Measurements from ENCODE around the gene GNG7. TPM values are rescaled to one million over a fixed set of nuclear protein-coding genes. Genes with fewer than 3 reads are reported as not detected.
A peak's percentile ranks its signal among the peaks of the same experiment; 100 is the strongest.

The GNG7 gene
- total and polyA plus RNA-seq, 10 of the 15 experiments (the other 5 are each of a cell fraction or from before 2014, with no cell fraction given), result 1.9 to 13.6 (median 6.5) TPM

- ChIA-PET CTCF (interaction anchor here (1.3 kb wide), 1 partner anchor 13 kb away, joined by 5 read pairs; no protein-coding TSS in a partner anchor), RAD21 (ENCODE audit: unreplicated experiment) (no interaction called here), POLR2A (no interaction called here), SMC1A (ENCODE audit: uncharacterized antibody, unreplicated experiment) (no interaction called here)
- DNase-seq (ENCODE audit: low read depth, low spot score) (no peak), FAIRE-seq (peak; percentile 68), ATAC-seq (no peak)
- no peak overlapping the region for H2AFZ ChIP-seq (ENCODE audit: control insufficient read depth, low read depth, low read length)
- no peaks in the 10 kb centered on the region for H3K27me3 ChIP-seq (replicated peaks in 1 of 2; ENCODE audit: control insufficient read depth in 2 of 2, insufficient read depth in 2 of 2, low read length in 1 of 2)
- intact Hi-C loops (cut with micrococcal nuclease; ENCODE audit: unreplicated experiment), result loop anchor here (5.0 kb wide), 1 partner anchor 69 kb away; no protein-coding TSS in a partner anchor
- no TSS peak for BruUV-seq (replicated peaks)
- H3K4me1 ChIP-seq (ENCODE audit: control insufficient read depth, insufficient read depth, low read length), result no peaks in the 10 kb centered on the region
- peaks cover 8% of the 10 kb centered on the region; the same call in 2 of the 3 replicates for H3K9me3 ChIP-seq (replicated peaks; ENCODE audit: control insufficient read depth, insufficient read depth, low read length)
- no peak overlapping the region for H3K27ac ChIP-seq (ENCODE audit: control insufficient read depth, insufficient read depth)
- no peaks in the 10 kb centered on the region for H4K20me1 ChIP-seq (ENCODE audit: control insufficient read depth, insufficient read depth)
- in situ Hi-C loops (cut with MboI), result no loop called here
- no peak overlapping the region for H3K4me2 ChIP-seq (ENCODE audit: control insufficient read depth, insufficient read depth)
- WGBS (ENCODE audit: insufficient coverage, insufficient replicate concordance, low lambda C conversion rate, missing lambda C conversion rate), result 94% methylated on average over 15 of the region's 15 CpGs
- H3K9ac ChIP-seq (ENCODE audit: control insufficient read depth, insufficient read depth, low read length), result no peak overlapping the region
- H3K4me3 ChIP-seq, result no peak overlapping the region
- TF ChIP-seq CBX5 (IDR thresholded peaks at IDR 0.05; ENCODE audit: low read depth) (0 out of 2 replicates have a peak, but pooled peaks have one; percentile 34), ZBTB11 (CRISPR knock-in tag; IDR thresholded peaks at IDR 0.05) (no peak)
- H3K79me2 ChIP-seq (ENCODE audit: control insufficient read depth, insufficient read depth, low read length), result peaks cover 14% of the 10 kb centered on the region
- peaks cover 11 to 15% of the 10 kb centered on the region in 2 experiments; a peak in 3 of 4 replicates for H3K36me3 ChIP-seq (ENCODE audit: control insufficient read depth in 2 of 2, insufficient read depth in 2 of 2, low read length in 1 of 2)
Measured at GRCh38 chr19:2736550-2737190, 34.2 kb upstream of the GNG7 start.

All from GM12878 (cell line).